Brain microvascular endothelial cell (primary cell): ENCODE measurements around the gene PARVB.

Source experiments
- DNase-seq: peaks from one replicate; pipeline ENCODE4 v3.0.0-alpha.2; 2020
- H3K27ac ChIP-seq: fragments of 250-450 bp; sonication (Bioruptor Pico); 2 replicates; pipeline ENCODE4 v1.5.1; 2020; ENCODE audit warnings: mild to moderate bottlenecking, moderate library complexity
- H3K27me3 ChIP-seq: fragments of 250-450 bp; sonication (Bioruptor Pico); replicated peaks from 2 replicates; pipeline ENCODE4 v1.5.1; 2020; ENCODE audit warnings: mild to moderate bottlenecking
- H3K36me3 ChIP-seq: fragments of 250-450 bp; sonication (Bioruptor Pico); replicated peaks from 2 replicates; pipeline ENCODE4 v1.5.1; 2020; ENCODE audit warnings: mild to moderate bottlenecking
- H3K4me3 ChIP-seq: 2 replicates; pipeline ENCODE4 v1.5.1; 2011; ENCODE audit warnings: low read depth, mild to moderate bottlenecking, control low read depth, low read length, moderate library complexity
- in situ Hi-C: cut with HindIII; loops from 2 replicates; pipeline ENCODE4 v1.10.0; 2017; ENCODE audit warnings: low sequenced_read_pairs, low pct_ligation_motif_present
- TF ChIP-seq, protein P1 (sequence below): IDR thresholded peaks from 2 replicates; pipeline ENCODE4 v1.5.1; 2011; ENCODE audit warnings: low read depth, mild to moderate bottlenecking, moderate library complexity, low read length, control low read depth, inconsistent platforms; ENCODE audit errors: missing control alignments

PARVB gene

DNA sequence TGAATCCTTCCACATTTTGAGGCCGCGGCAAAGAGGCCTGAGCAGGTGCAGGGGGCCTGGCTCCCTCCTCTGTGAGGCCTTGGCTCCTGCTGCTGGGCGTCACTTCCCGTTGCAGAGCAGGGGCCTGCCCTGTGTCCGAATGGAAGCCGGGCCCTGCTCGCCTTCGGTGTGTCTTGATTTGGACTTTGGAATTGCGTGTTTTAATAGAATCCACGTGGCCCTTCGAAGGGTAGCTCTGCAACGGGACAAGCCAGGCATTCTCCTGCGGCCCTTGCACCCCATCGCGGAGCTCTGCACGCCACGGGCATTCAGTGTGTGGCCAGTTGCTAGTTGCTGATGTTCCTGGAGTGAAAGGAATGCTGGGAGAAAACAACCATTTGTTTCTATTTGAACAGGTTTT is 43.1 kb upstream of the PARVB start:
- peaks cover 53% of the 10 kb centered on the region for H3K36me3 ChIP-seq
- no peak overlapping the region for H3K4me3 ChIP-seq
- no peaks in the 10 kb centered on the region for H3K27me3 ChIP-seq
- TF ChIP-seq, protein P1, sequence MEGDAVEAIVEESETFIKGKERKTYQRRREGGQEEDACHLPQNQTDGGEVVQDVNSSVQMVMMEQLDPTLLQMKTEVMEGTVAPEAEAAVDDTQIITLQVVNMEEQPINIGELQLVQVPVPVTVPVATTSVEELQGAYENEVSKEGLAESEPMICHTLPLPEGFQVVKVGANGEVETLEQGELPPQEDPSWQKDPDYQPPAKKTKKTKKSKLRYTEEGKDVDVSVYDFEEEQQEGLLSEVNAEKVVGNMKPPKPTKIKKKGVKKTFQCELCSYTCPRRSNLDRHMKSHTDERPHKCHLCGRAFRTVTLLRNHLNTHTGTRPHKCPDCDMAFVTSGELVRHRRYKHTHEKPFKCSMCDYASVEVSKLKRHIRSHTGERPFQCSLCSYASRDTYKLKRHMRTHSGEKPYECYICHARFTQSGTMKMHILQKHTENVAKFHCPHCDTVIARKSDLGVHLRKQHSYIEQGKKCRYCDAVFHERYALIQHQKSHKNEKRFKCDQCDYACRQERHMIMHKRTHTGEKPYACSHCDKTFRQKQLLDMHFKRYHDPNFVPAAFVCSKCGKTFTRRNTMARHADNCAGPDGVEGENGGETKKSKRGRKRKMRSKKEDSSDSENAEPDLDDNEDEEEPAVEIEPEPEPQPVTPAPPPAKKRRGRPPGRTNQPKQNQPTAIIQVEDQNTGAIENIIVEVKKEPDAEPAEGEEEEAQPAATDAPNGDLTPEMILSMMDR, result no peak
- no peak overlapping the region for H3K27ac ChIP-seq
- DNase-seq, result no peak
- in situ Hi-C loops, result loop anchor here (25.0 kb wide), 1 partner anchor 106 kb away; no protein-coding TSS in a partner anchor

DNA sequence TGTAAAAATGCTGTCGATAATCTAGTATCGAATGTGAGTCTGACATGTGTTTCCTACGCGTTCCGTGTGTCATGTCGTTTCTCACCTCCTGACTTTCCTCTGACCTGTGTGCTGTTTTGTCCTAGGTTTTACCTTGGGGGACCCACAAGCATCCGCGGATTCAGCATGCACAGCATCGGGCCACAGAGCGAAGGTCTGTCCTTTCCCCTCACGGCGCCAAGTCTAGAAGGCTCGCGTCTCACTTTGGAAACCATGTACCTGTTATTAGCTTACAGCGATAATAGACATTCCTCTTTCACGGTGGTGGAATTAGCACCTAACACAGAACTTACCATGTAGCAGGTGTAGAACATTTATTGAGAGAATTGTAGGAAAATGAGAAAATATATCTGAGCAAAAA is 40.3 kb upstream of the PARVB start:
- no peak overlapping the region for H3K4me3 ChIP-seq
- DNase-seq, result no peak
- H3K36me3 ChIP-seq, result peaks cover 39% of the 10 kb centered on the region
- no peaks in the 10 kb centered on the region for H3K27me3 ChIP-seq
- no peak overlapping the region for H3K27ac ChIP-seq
- TF ChIP-seq, protein P1, result no peak
- in situ Hi-C loops, result loop anchor here (25.0 kb wide), 1 partner anchor 103 kb away; no protein-coding TSS in a partner anchor

DNA sequence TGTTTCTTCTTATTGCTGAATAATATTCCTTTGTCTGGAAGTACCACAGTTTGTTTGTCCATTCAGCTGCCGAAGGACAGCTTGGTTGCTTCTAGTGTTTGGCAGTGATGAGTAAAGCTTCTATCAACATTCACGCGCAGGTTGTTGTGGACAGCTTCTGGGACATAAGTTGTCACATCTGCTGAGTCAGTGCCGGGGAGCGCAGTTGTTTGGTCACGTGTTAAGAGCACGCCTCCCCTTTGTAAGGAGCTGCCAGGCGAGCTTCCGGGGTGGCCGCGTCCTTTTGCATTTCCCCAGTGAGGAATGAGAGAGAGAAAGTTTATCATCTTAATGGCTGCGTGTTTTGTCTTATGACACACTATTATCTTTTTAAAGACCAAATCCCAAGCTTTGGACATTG is 38.6 kb upstream of the PARVB start:
- Histone ChIP-seq H3K36me3 (peaks cover 39% of the 10 kb centered on the region), H3K4me3 (no peak overlapping the region), H3K27me3 (no peaks in the 10 kb centered on the region), H3K27ac (no peak overlapping the region)
- in situ Hi-C loops, result loop anchor here (25.0 kb wide), 1 partner anchor 102 kb away; no protein-coding TSS in a partner anchor
- TF ChIP-seq, protein P1, result no peak
- no peak for DNase-seq

DNA sequence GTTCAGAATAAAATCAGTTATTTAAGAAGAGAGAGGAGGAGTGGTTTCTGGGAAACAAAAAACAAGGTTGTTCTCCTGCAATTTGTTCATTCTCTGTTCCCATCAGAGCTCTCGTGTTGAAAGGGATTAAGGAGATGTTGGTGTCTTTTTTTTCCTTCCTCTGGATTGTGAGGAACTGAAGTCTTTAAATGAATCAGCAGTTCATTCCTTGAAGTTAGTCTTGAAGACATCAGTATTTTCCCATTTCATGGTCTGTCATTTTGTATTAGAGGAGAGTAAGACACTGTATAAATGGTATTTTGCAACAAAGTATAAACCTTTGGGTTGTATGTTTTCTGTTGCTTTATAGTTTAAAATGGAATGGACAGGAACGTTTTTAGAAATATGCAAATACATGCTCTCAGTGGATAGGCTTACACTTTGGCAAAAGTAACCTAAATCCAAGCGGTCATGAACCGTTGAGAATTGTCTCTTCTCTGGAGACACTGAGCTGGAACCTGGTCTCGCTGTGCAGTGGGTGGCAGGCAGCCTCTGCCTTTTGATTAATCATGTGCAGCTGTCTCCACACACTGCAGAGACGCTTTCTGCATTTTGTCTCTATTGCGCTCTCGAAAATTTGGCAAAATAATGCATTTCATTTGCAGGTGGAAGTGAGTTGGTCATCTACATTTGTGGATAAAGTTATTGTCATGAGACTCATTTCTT is 35.8 kb upstream of the PARVB start:
- peaks cover 55% of the 10 kb centered on the region for H3K36me3 ChIP-seq
- H3K27ac ChIP-seq, result no peak overlapping the region
- in situ Hi-C loops, result loop anchor here (25.0 kb wide), 1 partner anchor 99 kb away; no protein-coding TSS in a partner anchor
- H3K4me3 ChIP-seq, result no peak overlapping the region
- TF ChIP-seq, protein P1, result no peak
- no peaks in the 10 kb centered on the region for H3K27me3 ChIP-seq
- no peak for DNase-seq

DNA sequence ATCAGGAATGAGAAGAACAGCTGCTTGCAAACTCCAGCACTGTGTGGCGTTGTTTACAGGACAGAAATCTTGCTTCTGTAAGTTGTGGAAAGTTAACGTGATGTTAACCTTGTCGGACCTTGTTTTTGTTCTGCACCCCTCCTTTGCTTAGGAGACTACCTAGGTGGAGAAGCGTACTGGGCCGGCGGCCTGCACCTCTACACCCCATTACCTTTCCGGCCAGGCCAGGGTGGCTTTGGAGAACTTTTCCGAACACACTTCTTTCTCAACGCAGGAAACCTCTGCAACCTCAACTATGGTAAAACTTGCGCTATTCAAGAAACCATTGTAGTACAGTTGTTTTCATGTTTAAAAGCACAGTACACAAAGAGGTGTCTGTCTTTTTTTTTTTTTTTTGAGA is 35.1 kb upstream of the PARVB start:
- no peaks in the 10 kb centered on the region for H3K27me3 ChIP-seq
- in situ Hi-C loops, result loop anchor here (25.0 kb wide), 1 partner anchor 98 kb away; no protein-coding TSS in a partner anchor
- no peak overlapping the region for H3K4me3 ChIP-seq
- DNase-seq, result no peak
- TF ChIP-seq, protein P1, result no peak
- H3K36me3 ChIP-seq, result peaks cover 51% of the 10 kb centered on the region
- H3K27ac ChIP-seq, result no peak overlapping the region
